Measurements from ENCODE around the gene MAP2K4.

- no peak for TF ChIP-seq EZH2phosphoT487 (IDR thresholded peaks at IDR 0.05)
- TF ChIP-seq CTCF (IDR thresholded peaks at IDR 0.05): no peak
These were observed 87.2 kb downstream of the MAP2K4 start for GRCh38 chr17:12107905-12108304.
